Activated CD4-positive, alpha-beta T cell treated with anti-CD3 and anti-CD28 coated beads for 48 hours (primary cell): Measurements from ENCODE around the gene MELK.
"Not testable (repeated sequence)": the region's sequence is repeated elsewhere in the genome, so short reads cannot be mapped to it uniquely, and the experiment has no call there.

Source experiments
- DNase-seq: peaks from one replicate; pipeline ENCODE4 v3.0.0-alpha.2; 2020

MELK gene

GRCh38 chr9:36572515-36573418 lies at the start of gene MELK:
TSS of gene MELK (plus strand) at chr9:36572895. CDS start at chr9:36581682, 8,787 bp downstream.
- peak; percentile 91 for DNase-seq

- no peak for DNase-seq
Observed at GRCh38 chr9:36530224-36530623, 42.5 kb upstream of the MELK start.

- DNase-seq: no peak
Observed at GRCh38 chr9:36532353-36532752, 40.3 kb upstream of the MELK start.

- DNase-seq: not testable (repeated sequence)
Observed at GRCh38 chr9:36533726-36534125, 39.0 kb upstream of the MELK start.

- no peak for DNase-seq
Observed at GRCh38 chr9:36535107-36535506, 37.6 kb upstream of the MELK start.

GRCh38 chr9:36537861-36538260 lies 34.8 kb upstream of the MELK start:
- DNase-seq: no peak

- no peak for DNase-seq
Observed at GRCh38 chr9:36542355-36542754, 30.3 kb upstream of the MELK start.

GRCh38 chr9:36543916-36544315 lies 28.8 kb upstream of the MELK start:
- no peak for DNase-seq

GRCh38 chr9:36547598-36547997 lies 25.1 kb upstream of the MELK start:
- DNase-seq: no peak

GRCh38 chr9:36548454-36548853 lies 24.2 kb upstream of the MELK start:
- DNase-seq: no peak

GRCh38 chr9:36550135-36550534 lies 22.6 kb upstream of the MELK start:
- no peak for DNase-seq

GRCh38 chr9:36550631-36551098 lies 22.0 kb upstream of the MELK start:
- DNase-seq: not testable (repeated sequence)

- DNase-seq: no peak
Observed at GRCh38 chr9:36551129-36551528, 21.6 kb upstream of the MELK start.

- no peak for DNase-seq
Observed at GRCh38 chr9:36551910-36552309, 20.8 kb upstream of the MELK start.

- no peak for DNase-seq
Observed at GRCh38 chr9:36559036-36559695, 13.5 kb upstream of the MELK start.

GRCh38 chr9:36560771-36561170 lies 11.9 kb upstream of the MELK start:
- DNase-seq: no peak

GRCh38 chr9:36562801-36563200 lies 9.9 kb upstream of the MELK start:
- not testable (repeated sequence) for DNase-seq

- no peak for DNase-seq
Observed at GRCh38 chr9:36566813-36567221, 5.9 kb upstream of the MELK start.

GRCh38 chr9:36568681-36569080 lies 4.0 kb upstream of the MELK start:
- not testable (repeated sequence) for DNase-seq

- DNase-seq: no peak
Observed at GRCh38 chr9:36571333-36571732, 1.4 kb upstream of the MELK start.

GRCh38 chr9:36574045-36574444 lies 1.4 kb downstream of the MELK start:
- DNase-seq: not testable (repeated sequence)

- DNase-seq: no peak
Observed at GRCh38 chr9:36575411-36575882, 2.8 kb downstream of the MELK start.

- DNase-seq: no peak
Observed at GRCh38 chr9:36576866-36577265, 4.2 kb downstream of the MELK start.
